HCT116 (cell line): ENCODE measurements around the gene TMEM81. TPM values are rescaled to one million over a fixed set of nuclear protein-coding genes. Genes with fewer than 3 reads are reported as not detected.

Experiments used
- ATAC-seq: fragments of 200-7000 bp; cut with Tn5 transposase; 2 replicates; pipeline ENCODE4 v1.9.1; 2020; ENCODE audit warnings: mild to moderate bottlenecking, moderate library complexity
- BruUV-seq: library from RNA; stranded (reverse); fragments of 400-500 nt; replicated peaks from 2 replicates; lab custom pipeline; 2021; lab: Mats Ljungman, UMichigan
- CTCF ChIA-PET: fragments of 300-600 bp; sonication (Branson Sonifier 250); formaldehyde crosslinking; loops from one replicate; lab custom pipeline; 2021; ENCODE audit warnings: antibody characterized with exemption; lab: Charles Lee
- POLR2A ChIA-PET: fragments of 300-600, 350-600 bp; sonication (Branson Sonifier 250); formaldehyde crosslinking; loops from one replicate; lab custom pipeline; 2021; ENCODE audit warnings: antibody characterized with exemption; lab: Charles Lee
- RAD21 ChIA-PET, 2 experiments: fragments of 300-600 bp; sonication (Branson Sonifier 250); formaldehyde crosslinking; loops; one replicate each; lab custom pipeline; 2023; ENCODE audit warnings: low total read pairs in 2 of 2; ENCODE audit not compliant: uncharacterized antibody in 2 of 2, unreplicated experiment in 2 of 2, low non-redundant PET in 1 of 2; lab: Charles Lee
- DNase-seq: peaks from one replicate; pipeline ENCODE4 v3.0.0-alpha.2; 2010; ENCODE audit warnings: low read depth, low spot score
- H2AFZ ChIP-seq: fragments of 200-600 bp; shearing (Covaris generic), sonication (generic); 2 replicates; pipeline ENCODE4 v1.6.1; 2017; ENCODE audit warnings: low read depth, mixed run types, mixed read lengths, antibody characterized with exemption, low read length; ENCODE audit not compliant: poor library complexity, severe bottlenecking
- H3K27ac ChIP-seq: 2 replicates; pipeline ENCODE4 v1.5.1; 2012; ENCODE audit warnings: low read depth, low read length
- H3K27me3 ChIP-seq: fragments of 200-600 bp; sonication (generic); 2 replicates; pipeline ENCODE4 v1.6.1; 2016; ENCODE audit warnings: mixed run types, low read length, mixed read lengths; ENCODE audit not compliant: insufficient read depth
- H3K36me3 ChIP-seq, 2 experiments: fragments of 200-500 bp in 1 of 2; fragments of 200-600 bp in 1 of 2; sonication (Bioruptor generic) in 1 of 2; sonication (generic) in 1 of 2; 2 replicates each; pipeline versions ENCODE4 v1.5.1 to v1.6.1; 2014 to 2016; ENCODE audit warnings: low read length in 2 of 2, inconsistent platforms in 1 of 2, mixed read lengths in 1 of 2, mixed run types in 1 of 2; ENCODE audit not compliant: insufficient read depth in 2 of 2, control insufficient read depth in 1 of 2
- H3K4me1 ChIP-seq, 2 experiments: fragments of 200-600 bp in 1 of 2; sonication (generic) in 1 of 2; 2 replicates each; pipeline versions ENCODE4 v1.5.1 to v1.6.1; 2012 to 2017; ENCODE audit warnings: low read length in 2 of 2, inconsistent platforms in 1 of 2, mild to moderate bottlenecking in 1 of 2, mixed read lengths in 1 of 2, mixed run types in 1 of 2, moderate library complexity in 1 of 2; ENCODE audit not compliant: insufficient read depth in 2 of 2, control insufficient read depth in 1 of 2
- H3K4me2 ChIP-seq: fragments of 200-600 bp; sonication (generic); 2 replicates; pipeline ENCODE4 v1.6.1; 2017; ENCODE audit warnings: mixed run types, low read length, mixed read lengths
- H3K4me3 ChIP-seq, 2 experiments: fragments of 200-600 bp in 1 of 2; sonication (generic) in 1 of 2; replicated peaks in 1 of 2; 2 replicates each; pipeline ENCODE4 v1.5.1; 2011 to 2016; ENCODE audit warnings: low read length in 2 of 2, control low read depth in 1 of 2, low read depth in 1 of 2, mild to moderate bottlenecking in 1 of 2, mixed read lengths in 1 of 2, mixed run types in 1 of 2
- H3K79me2 ChIP-seq: fragments of 200-600 bp; sonication (generic); 2 replicates; pipeline ENCODE4 v1.6.1; 2017; ENCODE audit warnings: mild to moderate bottlenecking, mixed run types, low read length, moderate library complexity, mixed read lengths; ENCODE audit not compliant: insufficient read depth
- H3K9ac ChIP-seq: fragments of 200-600 bp; sonication (generic); 2 replicates; pipeline ENCODE4 v1.6.1; 2016; ENCODE audit warnings: low read length, mixed read lengths
- H3K9me2 ChIP-seq: fragments of 200-600 bp; sonication (generic), shearing (Covaris generic); 2 replicates; pipeline ENCODE4 v1.6.1; 2017; ENCODE audit warnings: mixed run types, mild to moderate bottlenecking, moderate library complexity; ENCODE audit not compliant: insufficient read depth
- H3K9me3 ChIP-seq, 2 experiments: fragments of 200-500 bp in 1 of 2; fragments of 200-600 bp in 1 of 2; sonication (Bioruptor generic) in 1 of 2; sonication (generic) in 1 of 2; 2 replicates each; pipeline ENCODE4 v1.6.1; 2014 to 2017; ENCODE audit warnings: low read length in 2 of 2, mixed read lengths in 2 of 2, inconsistent platforms in 1 of 2, low read depth in 1 of 2, mild to moderate bottlenecking in 1 of 2, mixed run types in 1 of 2, moderate library complexity in 1 of 2; ENCODE audit not compliant: control insufficient read depth in 1 of 2, insufficient read depth in 1 of 2
- H4K20me1 ChIP-seq: fragments of 200-600 bp; sonication (generic), shearing (Covaris generic); 2 replicates; pipeline ENCODE4 v1.6.1; 2017; ENCODE audit warnings: mixed run types, mild to moderate bottlenecking, moderate library complexity; ENCODE audit not compliant: insufficient read depth
- CBX3 ChIP-seq: IDR thresholded peaks from 2 replicates; pipeline ENCODE4 v1.6.1; 2012; ENCODE audit warnings: low read depth
- CEBPB ChIP-seq: IDR thresholded peaks from 2 replicates; pipeline ENCODE4 v1.6.1; 2012; ENCODE audit warnings: low read depth
- CTCF ChIP-seq, 3 experiments: fragments of 200-600 bp in 1 of 3; sonication (generic) in 1 of 3; IDR thresholded peaks in 2 of 3; conservative IDR thresholded peaks in 1 of 3; 2 replicates each; pipeline ENCODE4 v1.5.1; 2012 to 2017; ENCODE audit warnings: low read depth in 2 of 3, low read length in 2 of 3, antibody characterized with exemption in 1 of 3, borderline replicate concordance in 1 of 3, control low read depth in 1 of 3, mild to moderate bottlenecking in 1 of 3, mixed read lengths in 1 of 3, mixed run types in 1 of 3, moderate library complexity in 1 of 3; ENCODE audit not compliant: insufficient read depth in 1 of 3
- EGR1 ChIP-seq: IDR thresholded peaks from 2 replicates; pipeline ENCODE4 v1.6.1; 2012; ENCODE audit warnings: low read depth
- ELF1 ChIP-seq: IDR thresholded peaks from 2 replicates; pipeline ENCODE4 v1.6.1; 2012; ENCODE audit warnings: low read depth, borderline replicate concordance
- EZH2 ChIP-seq: fragments of 200-600 bp; sonication (generic); IDR thresholded peaks from 2 replicates; pipeline ENCODE4 v1.6.1; 2017; ENCODE audit warnings: antibody characterized with exemption, mixed run types
- EZH2phosphoT487 ChIP-seq: fragments of 200-600 bp; IDR thresholded peaks from 2 replicates; pipeline ENCODE4 v1.6.1; 2018; ENCODE audit warnings: antibody characterized with exemption, borderline replicate concordance
- FOSL1 ChIP-seq: IDR thresholded peaks from 2 replicates; pipeline ENCODE4 v1.6.1; 2012; ENCODE audit warnings: low read depth
- JUND ChIP-seq: IDR thresholded peaks from 2 replicates; pipeline ENCODE4 v1.6.1; 2012
- MAX ChIP-seq: IDR thresholded peaks from 2 replicates; pipeline ENCODE4 v1.6.1; 2012
- POLR2A ChIP-seq: IDR thresholded peaks from 2 replicates; pipeline ENCODE4 v1.7.0; 2011; ENCODE audit warnings: borderline replicate concordance; ENCODE audit not compliant: insufficient read depth, insufficient read length; ENCODE audit errors: extremely low read depth
- POLR2AphosphoS5 ChIP-seq: IDR thresholded peaks from 2 replicates; pipeline ENCODE4 v1.6.1; 2011; ENCODE audit warnings: mild to moderate bottlenecking, low read depth, low read length, moderate library complexity
- RAD21 ChIP-seq: IDR thresholded peaks from 2 replicates; pipeline ENCODE4 v1.6.1; 2012; ENCODE audit warnings: low read depth, mild to moderate bottlenecking
- REST ChIP-seq: IDR thresholded peaks from 2 replicates; pipeline ENCODE4 v1.6.1; 2012; ENCODE audit warnings: low read depth
- SIN3A ChIP-seq: IDR thresholded peaks from 2 replicates; pipeline ENCODE4 v1.6.1; 2012; ENCODE audit warnings: low read depth
- SP1 ChIP-seq: IDR thresholded peaks from 2 replicates; pipeline ENCODE4 v1.6.1; 2012; ENCODE audit warnings: low read depth
- SRF ChIP-seq: IDR thresholded peaks from 2 replicates; pipeline ENCODE4 v1.6.1; 2012; ENCODE audit warnings: low read depth
- TCF7L2 ChIP-seq: IDR thresholded peaks from 2 replicates; pipeline ENCODE4 v1.7.0; 2011; ENCODE audit warnings: borderline replicate concordance, inconsistent platforms; ENCODE audit not compliant: insufficient read depth, insufficient read length; ENCODE audit errors: extremely low read depth
- ZBTB33 ChIP-seq: IDR thresholded peaks from 2 replicates; pipeline ENCODE4 v1.6.1; 2011; ENCODE audit warnings: mild to moderate bottlenecking, low read length, moderate library complexity; ENCODE audit not compliant: insufficient replicate concordance; ENCODE audit errors: extremely low read depth
- intact Hi-C: fragments of 100-400 bp; cut with micrococcal nuclease; formaldehyde crosslinking; loops from 2 replicates; pipeline ENCODE4 v1.10.0; 2022
- total RNA-seq: library from RNA; stranded (reverse); gene quantifications from one replicate; pipeline ENCODE4 v1.2.1, GENCODE V29; 2021; ENCODE audit not compliant: unreplicated experiment

TMEM81 gene
- total RNA-seq, 1 experiment from 2014 or later, result 4.9 TPM

- DNase-seq (no peak), ATAC-seq (no peak)
- RAD21 ChIA-PET, result no interaction called here
- BruUV-seq, result no TSS peak
- Histone ChIP-seq H2AFZ (no peak overlapping the region), H3K27ac (no peak overlapping the region), H3K9me2 (no peaks in the 10 kb centered on the region), H3K9me3 (no peaks in the 10 kb centered on the region), H3K9ac (no peak overlapping the region), H3K4me1 (no peaks in the 10 kb centered on the region), H3K36me3 (no peaks in the 10 kb centered on the region), H3K4me2 (no peak overlapping the region), H3K79me2 (no peaks in the 10 kb centered on the region), H3K27me3 (peaks cover 36% of the 10 kb centered on the region; the same call in 1 of the 2 replicates), H3K4me3 (no peak overlapping the region), H4K20me1 (no peaks in the 10 kb centered on the region)
- POLR2A ChIA-PET, result no interaction called here
- intact Hi-C loops, result no loop called here
- CTCF ChIA-PET, result interaction anchor here (1.9 kb wide), 1 partner anchor 13 kb away, joined by 6 read pairs; no protein-coding TSS in a partner anchor
- no peak for TF ChIP-seq ZBTB33
- TF ChIP-seq FOSL1, result no peak
- TF ChIP-seq SIN3A, result no peak
- TF ChIP-seq SP1, result no peak
- no peak for TF ChIP-seq RAD21
- no peak for TF ChIP-seq POLR2AphosphoS5
- TF ChIP-seq EGR1, result no peak
- TF ChIP-seq EZH2phosphoT487, result no peak
- TF ChIP-seq MAX, result no peak
- TF ChIP-seq JUND, result no peak
- TF ChIP-seq SRF, result no peak
- no peak for TF ChIP-seq CEBPB
- no peak for TF ChIP-seq EZH2
- TF ChIP-seq CBX3, result no peak
- TF ChIP-seq TCF7L2, result no peak
- no peak for TF ChIP-seq POLR2A
- no peak for TF ChIP-seq CTCF (IDR thresholded peaks at IDR 0.05 in 2 of 3, conservative IDR thresholded peaks at IDR 0.05 in 1 of 3; ENCODE audit: borderline replicate concordance in 1 of 3, insufficient read depth in 1 of 3, low read depth in 2 of 3, low read length in 2 of 3)
- no peak for TF ChIP-seq ELF1
- TF ChIP-seq REST, result no peak
These were observed 35.9 kb downstream of the TMEM81 start for GRCh38 chr1:205048382-205048781.
